Mesenchymal stem cell (in vitro differentiated cells and primary cell): ENCODE data around the gene ZNF865.
A peak's percentile ranks its signal among the peaks of the same experiment; 100 is the strongest.

Experiments
- DNase-seq: peaks from one replicate; pipeline ENCODE4 v3.0.0-alpha.2; 2013
- H2AFZ ChIP-seq: one replicate; pipeline ENCODE4 v1.6.1; 2013; ENCODE audit warnings: low read depth, mild to moderate bottlenecking, control low read depth, inconsistent platforms, low read length, moderate library complexity
- H2AK5ac ChIP-seq: 2 replicates; pipeline ENCODE4 v1.6.1; 2013; ENCODE audit warnings: low read length, moderate library complexity, mild to moderate bottlenecking, inconsistent platforms; ENCODE audit not compliant: severe bottlenecking
- H2BK120ac ChIP-seq: one replicate; pipeline ENCODE4 v1.6.1; 2013; ENCODE audit warnings: low read depth, mild to moderate bottlenecking, inconsistent platforms, low read length, moderate library complexity
- H2BK12ac ChIP-seq, 2 experiments: one replicate each; pipeline ENCODE4 v1.6.1; 2013; ENCODE audit warnings: inconsistent platforms in 2 of 2, low read length in 2 of 2, mild to moderate bottlenecking in 2 of 2, moderate library complexity in 2 of 2, control low read depth in 1 of 2
- H2BK15ac ChIP-seq: one replicate; pipeline ENCODE4 v1.6.1; 2013; ENCODE audit warnings: mild to moderate bottlenecking, low read depth, inconsistent platforms; ENCODE audit not compliant: poor library complexity, severe bottlenecking
- H2BK5ac ChIP-seq: 2 replicates; pipeline ENCODE4 v1.6.1; 2013; ENCODE audit warnings: low read depth, mild to moderate bottlenecking, low read length, control low read depth, inconsistent platforms; ENCODE audit not compliant: poor library complexity, severe bottlenecking
- H3K14ac ChIP-seq, 2 experiments: one replicate each; pipeline ENCODE4 v1.6.1; 2013; ENCODE audit warnings: inconsistent platforms in 2 of 2, low read length in 2 of 2, control low read depth in 1 of 2, mild to moderate bottlenecking in 1 of 2, moderate library complexity in 1 of 2
- H3K18ac ChIP-seq, 2 experiments: one replicate each; pipeline ENCODE4 v1.6.1; 2013; ENCODE audit warnings: inconsistent platforms in 2 of 2, low read length in 2 of 2, control low read depth in 1 of 2, low read depth in 1 of 2, mild to moderate bottlenecking in 1 of 2
- H3K23ac ChIP-seq, 2 experiments: one replicate each; pipeline ENCODE4 v1.6.1; 2013; ENCODE audit warnings: inconsistent platforms in 2 of 2, low read length in 2 of 2, mild to moderate bottlenecking in 2 of 2, moderate library complexity in 2 of 2, control low read depth in 1 of 2
- H3K27ac ChIP-seq: 2 replicates; pipeline ENCODE4 v1.5.1; 2013; ENCODE audit warnings: mild to moderate bottlenecking, moderate library complexity, low read length, control low read depth, inconsistent platforms; ENCODE audit not compliant: poor library complexity, severe bottlenecking
- H3K27me3 ChIP-seq, 2 experiments: 2 replicates each; pipeline versions ENCODE4 v1.6.1 to v1.7.0; 2013; ENCODE audit warnings: low read length in 2 of 2, mild to moderate bottlenecking in 2 of 2, moderate library complexity in 2 of 2, control low read depth in 1 of 2, inconsistent platforms in 1 of 2; ENCODE audit not compliant: control insufficient read depth in 1 of 2, insufficient read depth in 1 of 2
- H3K36me3 ChIP-seq, 2 experiments: 2 replicates each; pipeline versions ENCODE4 v1.6.1 to v1.7.0; 2013; ENCODE audit warnings: low read length in 2 of 2, control low read depth in 1 of 2, inconsistent platforms in 1 of 2, low read depth in 1 of 2, mild to moderate bottlenecking in 1 of 2; ENCODE audit not compliant: insufficient read depth in 2 of 2, control insufficient read depth in 1 of 2
- H3K4ac ChIP-seq, 2 experiments: one replicate each; pipeline ENCODE4 v1.6.1; 2013; ENCODE audit warnings: inconsistent platforms in 2 of 2, low read length in 2 of 2, mild to moderate bottlenecking in 2 of 2, moderate library complexity in 2 of 2, control low read depth in 1 of 2, low read depth in 1 of 2
- H3K4me1 ChIP-seq: 2 replicates; pipeline ENCODE4 v1.6.1; 2013; ENCODE audit warnings: low read depth, low read length, control low read depth; ENCODE audit not compliant: control insufficient read depth, insufficient read depth
- H3K4me2 ChIP-seq: 2 replicates; pipeline ENCODE4 v1.6.1; 2013; ENCODE audit warnings: low read length, mild to moderate bottlenecking, inconsistent platforms; ENCODE audit not compliant: poor library complexity, severe bottlenecking
- H3K4me3 ChIP-seq, 2 experiments: 2 replicates each; pipeline versions ENCODE4 v1.5.1 to v1.7.0; 2013; ENCODE audit warnings: low read length in 2 of 2, mild to moderate bottlenecking in 2 of 2, control low read depth in 1 of 2, low read depth in 1 of 2; ENCODE audit not compliant: insufficient read depth in 1 of 2
- H3K79me1 ChIP-seq: replicated peaks from 2 replicates; pipeline ENCODE4 v1.6.1; 2013; ENCODE audit warnings: mild to moderate bottlenecking, control low read depth, low read length, inconsistent platforms; ENCODE audit not compliant: poor library complexity, severe bottlenecking
- H3K9ac ChIP-seq: 2 replicates; pipeline ENCODE4 v1.7.0; 2013; ENCODE audit warnings: mild to moderate bottlenecking, low read length, moderate library complexity
- H3K9me3 ChIP-seq: 2 replicates; pipeline ENCODE4 v1.7.0; 2013; ENCODE audit warnings: mild to moderate bottlenecking, low read length; ENCODE audit not compliant: control insufficient read depth
- H4K8ac ChIP-seq: one replicate; pipeline ENCODE4 v1.6.1; 2013; ENCODE audit warnings: inconsistent platforms, mild to moderate bottlenecking, low read length, moderate library complexity
- H4K91ac ChIP-seq: one replicate; pipeline ENCODE4 v1.6.1; 2013; ENCODE audit warnings: mild to moderate bottlenecking, low read length, inconsistent platforms
- WGBS: methylation state at CpG from one replicate; pipeline ENCODE4 v1.1.7; 2013; ENCODE audit warnings: mixed read lengths; 5-methylcytosine and 5-hydroxymethylcytosine counted together

ZNF865 gene

GRCh38 chr19:55652311-55653128, 47.1 kb downstream of the ZNF865 start:
- Histone ChIP-seq H2BK12ac (no peak overlapping the region), H3K18ac (no peak overlapping the region), H3K79me1 (peaks cover 39% of the 10 kb centered on the region), H2AFZ (no peak overlapping the region), H3K9me3 (no peaks in the 10 kb centered on the region), H2AK5ac (no peak overlapping the region), H3K27ac (no peak overlapping the region), H3K36me3 (peaks cover 7 to 43% of the 10 kb centered on the region in 2 experiments), H2BK15ac (no peak overlapping the region), H3K4me2 (no peak overlapping the region), H3K27me3 (no peaks in the 10 kb centered on the region), H4K91ac (no peak overlapping the region), H2BK5ac (no peak overlapping the region), H3K9ac (no peak overlapping the region), H3K4me3 (peak overlapping the region in 1 of 2 experiments; percentile 12), H3K23ac (no peak overlapping the region), H2BK120ac (peak overlapping the region; percentile 11), H3K4ac (no peak overlapping the region), H3K14ac (no peak overlapping the region), H4K8ac (no peak overlapping the region), H3K4me1 (peaks cover 26% of the 10 kb centered on the region)
- DNase-seq, result no peak
- 89% methylated on average over 71 of the region's 71 CpGs for WGBS

- Histone ChIP-seq H3K14ac (no peak overlapping the region), H2BK12ac (no peak overlapping the region), H3K36me3 (peaks cover 7 to 50% of the 10 kb centered on the region in 2 experiments), H3K9me3 (no peaks in the 10 kb centered on the region), H3K27me3 (no peaks in the 10 kb centered on the region), H2BK5ac (peak overlapping the region; percentile 19), H2BK120ac (peak overlapping the region; percentile 6), H3K4ac (peak overlapping the region in 1 of 2 experiments; percentile 34), H2BK15ac (peak overlapping the region; percentile 44), H2AK5ac (no peak overlapping the region), H3K4me1 (peaks cover 32% of the 10 kb centered on the region), H3K27ac (peak overlapping the region; percentile 100), H3K23ac (no peak overlapping the region), H2AFZ (no peak overlapping the region), H3K4me3 (peak overlapping the region; percentile 58 to 84), H4K8ac (peak overlapping the region; percentile 91), H3K4me2 (peak overlapping the region; percentile 35), H3K79me1 (peaks cover 32% of the 10 kb centered on the region), H3K9ac (peak overlapping the region; percentile 99), H3K18ac (peak overlapping the region; percentile 70 to 98), H4K91ac (peak overlapping the region; percentile 87)
- WGBS, result 1% methylated on average over 57 of the region's 57 CpGs
- DNase-seq, result peak; percentile 99
These were observed 48.3 kb downstream of the ZNF865 start for GRCh38 chr19:55653651-55654322.

- Histone ChIP-seq H4K91ac (peak overlapping the region; percentile 52), H2AFZ (no peak overlapping the region), H2AK5ac (no peak overlapping the region), H3K4me3 (peak overlapping the region; percentile 72 to 84), H3K9me3 (no peaks in the 10 kb centered on the region), H3K27ac (peak overlapping the region; percentile 100), H2BK12ac (peak overlapping the region in 1 of 2 experiments; percentile 61), H3K23ac (peak overlapping the region in 1 of 2 experiments; percentile 92), H2BK120ac (peak overlapping the region; percentile 89), H3K36me3 (peaks cover 10 to 53% of the 10 kb centered on the region in 2 experiments), H3K79me1 (peaks cover 27% of the 10 kb centered on the region), H3K4me1 (peaks cover 31% of the 10 kb centered on the region), H2BK5ac (peak overlapping the region; percentile 96), H3K27me3 (no peaks in the 10 kb centered on the region), H4K8ac (peak overlapping the region; percentile 55), H3K4me2 (peak overlapping the region; percentile 55), H3K14ac (peak overlapping the region in 1 of 2 experiments; percentile 95), H2BK15ac (peak overlapping the region; percentile 89), H3K18ac (peak overlapping the region; percentile 98), H3K9ac (peak overlapping the region; percentile 99), H3K4ac (peak overlapping the region; percentile 57 to 88)
- DNase-seq, result peak; percentile 99
- under 1% methylated on average over 51 of the region's 52 CpGs for WGBS
These were observed 48.9 kb downstream of the ZNF865 start for GRCh38 chr19:55654323-55654867.
